ENCODE data around the gene RLN3. TPM values are rescaled to one million over a fixed set of nuclear protein-coding genes. Genes with fewer than 3 reads are reported as not detected.
A peak's percentile ranks its signal among the peaks of the same experiment; 100 is the strongest.

The RLN3 gene
- total RNA-seq, 6 donors from 2014 or later, result 0.43 TPM; not detected in 5

DNA sequence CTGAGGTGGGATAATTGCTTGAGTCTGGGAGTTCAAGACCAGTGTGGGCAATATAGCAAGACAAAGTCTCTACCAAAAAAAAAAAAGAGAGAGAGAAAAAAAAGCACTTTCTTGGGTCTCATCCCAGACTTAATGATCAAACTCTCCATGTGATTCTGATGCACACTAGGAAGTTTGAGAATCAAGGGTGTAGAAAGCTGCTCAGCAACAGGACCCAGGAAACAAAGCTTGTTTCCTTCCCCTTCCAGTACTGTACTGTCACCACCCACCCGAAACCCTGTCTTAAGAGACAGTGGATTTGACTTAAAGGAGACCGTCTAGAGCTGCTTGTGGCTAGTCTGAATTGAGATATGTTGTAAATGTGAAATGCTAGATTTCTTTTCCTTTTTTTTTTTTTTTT lies 50.5 kb downstream of the RLN3 start:
- Histone ChIP-seq H3K27me3 (no peaks in the 10 kb centered on the region), H3K4me1 (peaks cover 24 to 49% (median 39%) of the 10 kb centered on the region in 4 donors), H3K27ac (peak overlapping the region in 2 of 4 donors; percentile 27 to 46), H3K9me3 (no peaks in the 10 kb centered on the region), H3K4me3 (no peak overlapping the region), H3K36me3 (no peaks in the 10 kb centered on the region)
- WGBS, 2 donors, result 60 to 76% methylated on average over 2 of the region's 2 CpGs
- TF ChIP-seq POLR2A (IDR thresholded peaks at IDR 0.05) (no peak), EP300 (IDR thresholded peaks at IDR 0.05) (no peak), POLR2AphosphoS5 (IDR thresholded peaks at IDR 0.05) (no peak)
- TF ChIP-seq, protein P1, sequence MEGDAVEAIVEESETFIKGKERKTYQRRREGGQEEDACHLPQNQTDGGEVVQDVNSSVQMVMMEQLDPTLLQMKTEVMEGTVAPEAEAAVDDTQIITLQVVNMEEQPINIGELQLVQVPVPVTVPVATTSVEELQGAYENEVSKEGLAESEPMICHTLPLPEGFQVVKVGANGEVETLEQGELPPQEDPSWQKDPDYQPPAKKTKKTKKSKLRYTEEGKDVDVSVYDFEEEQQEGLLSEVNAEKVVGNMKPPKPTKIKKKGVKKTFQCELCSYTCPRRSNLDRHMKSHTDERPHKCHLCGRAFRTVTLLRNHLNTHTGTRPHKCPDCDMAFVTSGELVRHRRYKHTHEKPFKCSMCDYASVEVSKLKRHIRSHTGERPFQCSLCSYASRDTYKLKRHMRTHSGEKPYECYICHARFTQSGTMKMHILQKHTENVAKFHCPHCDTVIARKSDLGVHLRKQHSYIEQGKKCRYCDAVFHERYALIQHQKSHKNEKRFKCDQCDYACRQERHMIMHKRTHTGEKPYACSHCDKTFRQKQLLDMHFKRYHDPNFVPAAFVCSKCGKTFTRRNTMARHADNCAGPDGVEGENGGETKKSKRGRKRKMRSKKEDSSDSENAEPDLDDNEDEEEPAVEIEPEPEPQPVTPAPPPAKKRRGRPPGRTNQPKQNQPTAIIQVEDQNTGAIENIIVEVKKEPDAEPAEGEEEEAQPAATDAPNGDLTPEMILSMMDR (IDR thresholded peaks at IDR 0.05), result no peak
- no peak for DNase-seq
- ATAC-seq (ENCODE audit: low FRiP score in 2 of 2), result no peak

Other genes with a start within 250 kb of the RLN3 start
- 10 to 100 TPM in 4 of 6 donors, 1 to 10 TPM in 2; 7.3 to 22.6 (median 10.1) TPM for gene ZSWIM4, start 232.7 kb upstream of the RLN3 start, total RNA-seq
- 1 to 10 TPM in 2 of 6 donors, not detected in 4; 1.3 to 5.2 TPM for gene NANOS3, start 151.0 kb upstream of the RLN3 start, total RNA-seq
- 1 to 10 TPM in 5 of 6 donors, under 1 TPM in 1; 0.46 to 4.4 (median 2.1) TPM for gene BRME1, start 122.0 kb upstream of the RLN3 start, total RNA-seq
- 10 to 100 TPM; 30.4 to 95.3 (median 35.3) TPM for gene CC2D1A, start 121.9 kb upstream of the RLN3 start, total RNA-seq
- gene PODNL1, start 89.7 kb upstream of the RLN3 start, total RNA-seq, result 1 to 10 TPM; 1.5 to 4.3 (median 2.5) TPM
- gene DCAF15, start 75.6 kb upstream of the RLN3 start, total RNA-seq, result 10 to 100 TPM; 20.5 to 51.3 (median 39.0) TPM
- gene RFX1, start 21.8 kb upstream of the RLN3 start, total RNA-seq, result 10 to 100 TPM in 5 of 6 donors, 1 to 10 TPM in 1; 6.0 to 22.3 (median 15.5) TPM
- 10 to 100 TPM in 5 of 6 donors, 1 to 10 TPM in 1; 9.3 to 24.4 (median 14.6) TPM for gene IL27RA, start 3.6 kb downstream of the RLN3 start, total RNA-seq
- gene PALM3, start 33.9 kb downstream of the RLN3 start, total RNA-seq, result 100 to 1,000 TPM in 1 of 6 donors, 10 to 100 TPM in 2, 1 to 10 TPM in 2, under 1 TPM in 1; 0.15 to 123 (median 11.0) TPM
- gene MISP3, start 44.6 kb downstream of the RLN3 start, total RNA-seq, result 10 to 100 TPM in 3 of 6 donors, 1 to 10 TPM in 3; 7.9 to 31.2 (median 12.3) TPM
- under 1 TPM in 1 of 6 donors, not detected in 5; 0.40 TPM for gene C19orf67, start 57.6 kb downstream of the RLN3 start, total RNA-seq
- 10 to 100 TPM; 17.8 to 62.8 (median 37.0) TPM for gene SAMD1, start 62.6 kb downstream of the RLN3 start, total RNA-seq
- 100 to 1,000 TPM in 1 of 6 donors, 10 to 100 TPM in 5; 24.1 to 107 (median 51.7) TPM for gene PRKACA, start 89.6 kb downstream of the RLN3 start, total RNA-seq
- 1 to 10 TPM; 1.2 to 4.9 (median 3.0) TPM for gene ASF1B, start 108.4 kb downstream of the RLN3 start, total RNA-seq
- gene ADGRL1, start 178.0 kb downstream of the RLN3 start, total RNA-seq, result 10 to 100 TPM; 23.5 to 33.2 (median 27.4) TPM